Glutamatergic neuron (in vitro differentiated cells): ENCODE results near the gene KIF6. TPM values are rescaled to one million over a fixed set of nuclear protein-coding genes. Genes with fewer than 3 reads are reported as not detected.

Source experiments
- DNase-seq: peaks from one replicate; pipeline ENCODE4 v3.0.0; 2022
- H3K27ac Mint-ChIP-seq: one replicate; pipeline ENCODE4 v1.8.0; 2020; ENCODE audit warnings: mild to moderate bottlenecking, mixed read lengths, inconsistent platforms; ENCODE audit not compliant: unreplicated experiment
- H3K27me3 Mint-ChIP-seq: one replicate; pipeline ENCODE4 v1.8.0; 2020; ENCODE audit warnings: mild to moderate bottlenecking, moderate library complexity, mixed read lengths, inconsistent platforms; ENCODE audit not compliant: unreplicated experiment
- H3K36me3 Mint-ChIP-seq: one replicate; pipeline ENCODE4 v1.8.0; 2020; ENCODE audit warnings: mild to moderate bottlenecking, mixed read lengths, inconsistent platforms; ENCODE audit not compliant: unreplicated experiment
- H3K4me1 Mint-ChIP-seq: one replicate; pipeline ENCODE4 v1.8.0; 2020; ENCODE audit warnings: mild to moderate bottlenecking, low read depth, mixed read lengths, inconsistent platforms; ENCODE audit not compliant: unreplicated experiment
- H3K4me3 Mint-ChIP-seq: one replicate; pipeline ENCODE4 v1.8.0; 2020; ENCODE audit warnings: mild to moderate bottlenecking, mixed read lengths, inconsistent platforms; ENCODE audit not compliant: unreplicated experiment
- H3K9me3 Mint-ChIP-seq: one replicate; pipeline ENCODE4 v1.8.0; 2020; ENCODE audit warnings: mild to moderate bottlenecking, moderate library complexity, mixed read lengths, inconsistent platforms; ENCODE audit not compliant: unreplicated experiment
- total RNA-seq: library from RNA; stranded (reverse); fragmentation: NEBNext Ultra II Directional; extraction: Animal tissue kit (Norgen Biotek cat#: 25700); gene quantifications from one replicate; pipeline ENCODE4 v1.2.1, GENCODE V29; 2021; ENCODE audit not compliant: unreplicated experiment
- TF ChIP-seq, protein P1 (sequence below): fragments of 200-600 bp; sonication (generic); IDR thresholded peaks from one replicate; pipeline ENCODE4 v1.5.0; 2021; ENCODE audit not compliant: partially characterized antibody, unreplicated experiment

Gene KIF6
- total RNA-seq, 1 donor from 2014 or later, result 1.1 TPM

DNA sequence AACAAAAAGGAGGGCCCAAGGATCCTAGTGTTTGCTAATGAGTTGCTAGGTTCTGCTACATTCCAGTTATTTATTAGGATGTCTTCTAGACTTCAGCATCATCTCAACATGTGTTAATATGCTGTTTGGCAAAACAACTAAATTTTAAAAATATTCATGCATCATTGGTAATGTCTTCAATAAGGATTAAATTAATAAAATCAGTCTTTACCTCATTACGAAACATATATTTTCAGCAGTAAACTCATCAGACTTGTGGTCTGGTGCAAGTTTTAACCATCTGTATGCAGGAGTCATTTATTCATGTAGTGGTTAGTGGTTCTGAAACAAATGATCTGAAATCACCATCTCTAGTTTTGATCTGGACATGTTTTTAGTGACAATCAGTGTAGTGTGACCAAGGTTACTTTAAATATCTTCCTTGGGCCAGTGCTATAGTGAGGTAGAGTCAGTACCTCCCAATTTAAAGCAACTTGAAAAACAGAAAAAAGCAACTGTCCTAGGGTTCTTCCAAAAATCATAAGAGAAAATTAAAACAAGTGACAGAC, 317.7 kb downstream of the KIF6 start:
- H3K36me3 Mint-ChIP-seq, result no peaks in the 10 kb centered on the region
- H3K27ac Mint-ChIP-seq, result no peak overlapping the region
- DNase-seq, result no peak

DNA sequence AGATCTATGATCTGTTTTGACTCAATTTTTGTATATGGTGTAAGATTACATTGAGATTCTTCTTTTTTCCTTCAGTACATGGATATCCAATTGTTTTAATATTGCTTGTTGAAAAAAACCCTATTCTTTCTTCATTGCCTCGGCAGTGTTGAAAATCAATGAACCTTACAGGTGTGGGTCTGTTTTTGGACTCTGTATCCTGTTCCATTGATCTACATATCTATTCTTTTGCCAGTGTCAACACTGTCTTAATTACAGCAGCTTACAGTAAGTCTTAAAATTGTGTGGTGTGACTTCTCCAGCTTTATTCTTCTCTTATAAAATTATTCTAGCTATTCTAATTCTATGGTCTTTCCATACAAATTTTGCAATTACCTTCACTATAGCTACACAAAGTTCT, 320.9 kb downstream of the KIF6 start:
- Mint-ChIP-seq H3K4me3 (no peak overlapping the region), H3K36me3 (no peaks in the 10 kb centered on the region), H3K9me3 (no peaks in the 10 kb centered on the region), H3K4me1 (no peaks in the 10 kb centered on the region), H3K27ac (no peak overlapping the region), H3K27me3 (no peaks in the 10 kb centered on the region)
- TF ChIP-seq, protein P1, sequence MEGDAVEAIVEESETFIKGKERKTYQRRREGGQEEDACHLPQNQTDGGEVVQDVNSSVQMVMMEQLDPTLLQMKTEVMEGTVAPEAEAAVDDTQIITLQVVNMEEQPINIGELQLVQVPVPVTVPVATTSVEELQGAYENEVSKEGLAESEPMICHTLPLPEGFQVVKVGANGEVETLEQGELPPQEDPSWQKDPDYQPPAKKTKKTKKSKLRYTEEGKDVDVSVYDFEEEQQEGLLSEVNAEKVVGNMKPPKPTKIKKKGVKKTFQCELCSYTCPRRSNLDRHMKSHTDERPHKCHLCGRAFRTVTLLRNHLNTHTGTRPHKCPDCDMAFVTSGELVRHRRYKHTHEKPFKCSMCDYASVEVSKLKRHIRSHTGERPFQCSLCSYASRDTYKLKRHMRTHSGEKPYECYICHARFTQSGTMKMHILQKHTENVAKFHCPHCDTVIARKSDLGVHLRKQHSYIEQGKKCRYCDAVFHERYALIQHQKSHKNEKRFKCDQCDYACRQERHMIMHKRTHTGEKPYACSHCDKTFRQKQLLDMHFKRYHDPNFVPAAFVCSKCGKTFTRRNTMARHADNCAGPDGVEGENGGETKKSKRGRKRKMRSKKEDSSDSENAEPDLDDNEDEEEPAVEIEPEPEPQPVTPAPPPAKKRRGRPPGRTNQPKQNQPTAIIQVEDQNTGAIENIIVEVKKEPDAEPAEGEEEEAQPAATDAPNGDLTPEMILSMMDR, result no peak
- no peak for DNase-seq

More for the DNA sequence above, 317.7 kb downstream of the KIF6 start:
- TF ChIP-seq, protein P1, result no peak
- H3K9me3 Mint-ChIP-seq, result no peaks in the 10 kb centered on the region
- H3K4me1 Mint-ChIP-seq, result no peaks in the 10 kb centered on the region
- no peaks in the 10 kb centered on the region for H3K27me3 Mint-ChIP-seq
- H3K4me3 Mint-ChIP-seq, result no peak overlapping the region

DNA sequence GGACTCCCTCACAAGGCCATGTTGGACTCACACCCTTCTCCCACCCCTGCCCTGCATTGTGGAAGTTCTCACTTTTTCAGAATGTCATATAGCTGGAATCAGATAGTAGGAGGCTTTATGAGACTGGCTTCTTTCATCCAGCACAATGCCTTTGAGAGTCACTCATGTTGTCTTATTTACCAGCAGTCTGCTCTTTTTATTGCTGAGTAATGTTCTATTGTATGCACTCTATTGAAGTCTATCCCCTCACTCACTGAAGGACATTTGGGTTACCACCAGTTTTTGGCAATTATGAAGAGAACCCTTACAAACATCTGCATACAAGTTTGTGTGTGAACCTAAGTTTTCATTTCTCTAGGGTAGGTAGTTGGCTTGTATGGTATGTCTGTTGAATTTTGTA, 321.9 kb downstream of the KIF6 start:
- Mint-ChIP-seq H3K36me3 (no peaks in the 10 kb centered on the region), H3K27me3 (no peaks in the 10 kb centered on the region), H3K9me3 (no peaks in the 10 kb centered on the region), H3K27ac (no peak overlapping the region), H3K4me3 (no peak overlapping the region), H3K4me1 (no peaks in the 10 kb centered on the region)
- TF ChIP-seq, protein P1, result no peak
- DNase-seq, result no peak

DNA sequence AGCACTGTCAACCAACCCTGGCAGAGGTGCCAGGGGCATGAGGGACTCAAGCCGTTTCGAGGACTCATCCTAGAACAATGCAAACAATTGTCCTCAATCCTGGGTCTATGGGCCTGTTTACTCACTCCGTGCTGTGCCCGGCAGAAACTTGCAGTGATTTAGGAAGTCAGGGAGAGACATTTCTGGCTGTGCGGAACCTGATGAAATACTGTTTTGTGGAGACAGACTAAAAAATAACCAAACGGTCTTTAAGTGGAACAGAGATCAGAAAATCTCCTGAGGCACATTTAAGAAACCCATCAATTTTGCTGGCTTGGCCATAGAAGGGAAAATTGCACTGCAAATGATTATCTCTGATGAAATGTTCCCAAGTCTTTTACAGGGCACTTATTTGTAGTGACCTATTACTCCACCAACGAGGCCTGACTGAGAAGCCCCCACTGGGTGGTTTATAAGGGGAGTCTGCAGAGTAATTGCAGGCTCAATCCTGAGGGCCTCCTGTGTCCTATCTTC, 322.9 kb downstream of the KIF6 start:
- Mint-ChIP-seq H3K27me3 (no peaks in the 10 kb centered on the region), H3K4me3 (no peak overlapping the region), H3K27ac (no peak overlapping the region), H3K4me1 (no peaks in the 10 kb centered on the region), H3K36me3 (no peaks in the 10 kb centered on the region), H3K9me3 (no peaks in the 10 kb centered on the region)
- TF ChIP-seq, protein P1, result no peak
- no peak for DNase-seq

GRCh38 chr6:39401376-39401775, 323.8 kb downstream of the KIF6 start:
- Mint-ChIP-seq H3K4me3 (no peak overlapping the region), H3K27ac (no peak overlapping the region), H3K27me3 (no peaks in the 10 kb centered on the region), H3K36me3 (no peaks in the 10 kb centered on the region), H3K9me3 (no peaks in the 10 kb centered on the region), H3K4me1 (no peaks in the 10 kb centered on the region)
- no peak for DNase-seq
- TF ChIP-seq, protein P1, result no peak
